SK-N-SH treated with all-trans-retinoic acid at 6 μM for 48 hours (cell line): Measurements from ENCODE around the gene IKZF1.

Experiments
- ATAC-seq: fragments of 200-7000 bp; cut with Tn5 transposase; 3 replicates; pipeline ENCODE4 v1.9.1; 2020; ENCODE audit warnings: mild to moderate bottlenecking, moderate library complexity
- BACH2 ChIP-seq: fragments of 250-450 bp; sonication (Bioruptor Pico); IDR thresholded peaks from 2 replicates; pipeline ENCODE4 v1.9.0; 2021; ENCODE audit warnings: mild to moderate bottlenecking, borderline replicate concordance
- CSDC2 ChIP-seq: fragments of 250-450 bp; sonication (Bioruptor Pico); IDR thresholded peaks from 2 replicates; pipeline ENCODE4 v1.5.0; 2020; ENCODE audit warnings: mild to moderate bottlenecking, moderate library complexity
- ESRRG ChIP-seq: fragments of 250-450 bp; sonication (Bioruptor Pico); IDR thresholded peaks from 2 replicates; pipeline ENCODE4 v1.6.1; 2021; ENCODE audit warnings: mild to moderate bottlenecking
- GLIS3 ChIP-seq: fragments of 250-450 bp; sonication (Bioruptor Pico); IDR thresholded peaks from 2 replicates; pipeline ENCODE4 v1.5.0; 2020; ENCODE audit warnings: mild to moderate bottlenecking, moderate library complexity
- ISL1 ChIP-seq: fragments of 250-450 bp; sonication (Bioruptor Pico); IDR thresholded peaks from 2 replicates; pipeline ENCODE4 v2.1.2; 2022; ENCODE audit warnings: mild to moderate bottlenecking, moderate library complexity
- PPARA ChIP-seq: fragments of 250-450 bp; sonication (Bioruptor Pico); IDR thresholded peaks from 2 replicates; pipeline ENCODE4 v1.5.0; 2020; ENCODE audit warnings: mild to moderate bottlenecking, borderline replicate concordance
- RARB ChIP-seq: fragments of 250-450 bp; sonication (Bioruptor Pico); IDR thresholded peaks from 2 replicates; pipeline ENCODE4 v1.8.0; 2021; ENCODE audit warnings: mild to moderate bottlenecking, moderate library complexity
- SNAI2 ChIP-seq: fragments of 250-450 bp; sonication (Bioruptor Pico); IDR thresholded peaks from 2 replicates; pipeline ENCODE4 v1.5.0; 2020; ENCODE audit warnings: mild to moderate bottlenecking, moderate library complexity
- TCF4 ChIP-seq: fragments of 250-450 bp; sonication (Bioruptor Pico); IDR thresholded peaks from 2 replicates; pipeline ENCODE4 v1.8.0; 2021; ENCODE audit warnings: mild to moderate bottlenecking, moderate library complexity, borderline replicate concordance
- TOX ChIP-seq: fragments of 250-450 bp; sonication (Bioruptor Pico); IDR thresholded peaks from 2 replicates; pipeline ENCODE4 v1.8.0; 2021; ENCODE audit warnings: mild to moderate bottlenecking, moderate library complexity, borderline replicate concordance
- ZC3H10 ChIP-seq: fragments of 250-450 bp; sonication (Bioruptor Pico); IDR thresholded peaks from 2 replicates; pipeline ENCODE4 v1.5.1; 2021; ENCODE audit warnings: mild to moderate bottlenecking, moderate library complexity
- ZFP3 ChIP-seq: fragments of 250-450 bp; sonication (Bioruptor Pico); IDR thresholded peaks from 2 replicates; pipeline ENCODE4 v1.5.0; 2020; ENCODE audit warnings: mild to moderate bottlenecking, moderate library complexity
- ZNF565 ChIP-seq: fragments of 450-650 bp; formaldehyde crosslinking; conservative IDR thresholded peaks from 2 replicates; pipeline ENCODE4 v1.5.0; 2020; ENCODE audit warnings: low read depth, mild to moderate bottlenecking, moderate library complexity
- ZNF70 ChIP-seq: fragments of 450-650 bp; formaldehyde crosslinking; IDR thresholded peaks from 2 replicates; pipeline ENCODE4 v1.5.0; 2020; ENCODE audit warnings: mild to moderate bottlenecking, moderate library complexity
- ZNF8 ChIP-seq: fragments of 450-650 bp; formaldehyde crosslinking; IDR thresholded peaks from 2 replicates; pipeline ENCODE4 v1.5.0; 2020; ENCODE audit warnings: mild to moderate bottlenecking, moderate library complexity
- TF ChIP-seq, protein P1 (sequence below): fragments of 250-450 bp; sonication (Bioruptor Pico); IDR thresholded peaks from 2 replicates; pipeline ENCODE4 v1.5.1; 2021; ENCODE audit warnings: mild to moderate bottlenecking, moderate library complexity
- TF ChIP-seq, protein P2 (sequence below): fragments of 250-450 bp; sonication (Bioruptor Pico); IDR thresholded peaks from 2 replicates; pipeline ENCODE4 v1.8.0; 2020; ENCODE audit warnings: mild to moderate bottlenecking, moderate library complexity, borderline replicate concordance
- TF ChIP-seq, protein P3 (sequence below): fragments of 250-450 bp; sonication (Bioruptor Pico); IDR thresholded peaks from 2 replicates; pipeline ENCODE4 v1.5.0; 2020; ENCODE audit warnings: mild to moderate bottlenecking, moderate library complexity
- TF ChIP-seq, protein P4 (sequence below): fragments of 250-450 bp; sonication (Bioruptor Pico); IDR thresholded peaks from 2 replicates; pipeline ENCODE4 v1.5.1; 2020; ENCODE audit warnings: low read depth, mild to moderate bottlenecking, moderate library complexity

The IKZF1 gene

DNA sequence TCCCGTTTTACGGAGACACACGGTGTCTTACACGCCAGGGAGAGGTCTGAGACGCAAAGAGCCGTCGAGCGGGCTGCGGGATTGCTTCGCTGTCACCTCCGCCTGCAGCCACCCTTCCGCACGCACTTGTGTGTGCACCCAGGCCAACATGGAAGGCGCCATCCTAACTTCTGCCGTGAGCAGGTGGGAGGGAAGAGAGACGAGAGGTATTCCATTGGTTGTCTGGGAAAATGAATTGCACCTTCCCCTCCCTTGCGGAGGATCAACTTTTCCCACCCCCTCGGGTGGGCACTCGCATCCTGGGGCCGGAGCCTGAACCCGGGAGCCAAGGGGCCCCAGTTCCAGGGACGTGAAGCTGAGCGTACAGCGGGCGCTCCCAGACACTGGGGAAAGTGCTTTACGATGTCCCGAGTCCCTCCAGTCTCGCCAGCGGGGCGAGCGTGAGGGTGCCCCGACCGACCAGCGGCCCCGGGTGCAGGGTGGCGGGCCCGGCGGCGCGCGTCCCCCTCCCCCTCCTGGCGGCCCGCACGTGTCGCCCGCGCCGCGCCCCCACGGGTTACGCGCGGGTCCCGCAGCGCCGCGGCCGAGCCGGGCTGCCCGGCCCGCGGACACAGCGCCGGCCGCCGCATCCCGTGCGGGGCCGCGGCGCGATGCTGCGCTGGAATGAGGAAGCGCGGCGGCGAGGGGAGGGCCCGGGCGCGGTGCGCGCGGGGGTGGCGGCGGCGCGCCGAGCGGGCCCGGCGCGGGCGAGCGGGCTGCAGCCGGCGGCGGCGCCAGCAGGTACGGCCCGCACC lies 984 bp upstream of the IKZF1 start:
- TF ChIP-seq, protein P1, sequence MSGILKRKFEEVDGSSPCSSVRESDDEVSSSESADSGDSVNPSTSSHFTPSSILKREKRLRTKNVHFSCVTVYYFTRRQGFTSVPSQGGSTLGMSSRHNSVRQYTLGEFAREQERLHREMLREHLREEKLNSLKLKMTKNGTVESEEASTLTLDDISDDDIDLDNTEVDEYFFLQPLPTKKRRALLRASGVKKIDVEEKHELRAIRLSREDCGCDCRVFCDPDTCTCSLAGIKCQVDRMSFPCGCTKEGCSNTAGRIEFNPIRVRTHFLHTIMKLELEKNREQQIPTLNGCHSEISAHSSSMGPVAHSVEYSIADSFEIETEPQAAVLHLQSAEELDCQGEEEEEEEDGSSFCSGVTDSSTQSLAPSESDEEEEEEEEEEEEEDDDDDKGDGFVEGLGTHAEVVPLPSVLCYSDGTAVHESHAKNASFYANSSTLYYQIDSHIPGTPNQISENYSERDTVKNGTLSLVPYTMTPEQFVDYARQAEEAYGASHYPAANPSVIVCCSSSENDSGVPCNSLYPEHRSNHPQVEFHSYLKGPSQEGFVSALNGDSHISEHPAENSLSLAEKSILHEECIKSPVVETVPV (CRISPR knock-in tag) = no peak
- TF ChIP-seq ZC3H10 (CRISPR knock-in tag) (no peak), TCF4 (CRISPR knock-in tag) (no peak), PPARA (CRISPR knock-in tag) (no peak)
- ATAC-seq = no peak

DNA sequence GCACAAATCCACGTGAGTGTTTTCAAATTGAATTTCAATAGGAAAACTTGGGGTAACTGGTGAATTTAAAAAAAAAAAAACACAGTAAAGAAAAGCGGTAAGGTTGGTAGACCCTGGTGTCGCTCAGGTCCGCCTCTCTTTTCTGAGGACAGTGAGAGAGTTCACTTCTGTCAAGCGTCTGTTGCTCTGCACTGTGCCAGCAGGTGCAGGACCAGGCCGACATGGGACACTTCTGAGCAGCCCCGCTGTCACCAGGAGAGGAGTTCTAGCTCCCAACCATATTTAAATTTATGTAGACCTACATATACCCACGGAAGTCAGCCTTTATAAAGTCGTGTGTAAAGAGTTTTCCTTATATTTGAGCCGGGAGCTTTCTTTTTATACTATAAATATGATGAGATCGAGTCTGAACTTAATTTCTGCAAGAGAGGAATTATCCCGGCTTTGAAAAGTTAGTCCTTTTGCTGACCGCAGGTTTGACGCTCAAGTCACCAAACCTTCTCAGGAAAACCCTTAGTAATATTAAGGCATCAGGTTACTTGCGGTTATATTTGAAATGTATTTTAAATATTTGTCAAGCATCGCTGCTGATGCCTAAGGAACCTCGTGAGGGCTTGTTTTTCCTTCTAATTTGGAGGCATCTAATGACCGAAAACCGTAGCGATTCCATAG lies 531 bp downstream of the IKZF1 start:
- ATAC-seq = no peak
- TF ChIP-seq CSDC2 (CRISPR knock-in tag) = no peak
- no peak for TF ChIP-seq SNAI2 (CRISPR knock-in tag)
- TF ChIP-seq, protein P1 (CRISPR knock-in tag) = no peak
- TF ChIP-seq ZFP3 (CRISPR knock-in tag) = no peak
- TF ChIP-seq, protein P2, sequence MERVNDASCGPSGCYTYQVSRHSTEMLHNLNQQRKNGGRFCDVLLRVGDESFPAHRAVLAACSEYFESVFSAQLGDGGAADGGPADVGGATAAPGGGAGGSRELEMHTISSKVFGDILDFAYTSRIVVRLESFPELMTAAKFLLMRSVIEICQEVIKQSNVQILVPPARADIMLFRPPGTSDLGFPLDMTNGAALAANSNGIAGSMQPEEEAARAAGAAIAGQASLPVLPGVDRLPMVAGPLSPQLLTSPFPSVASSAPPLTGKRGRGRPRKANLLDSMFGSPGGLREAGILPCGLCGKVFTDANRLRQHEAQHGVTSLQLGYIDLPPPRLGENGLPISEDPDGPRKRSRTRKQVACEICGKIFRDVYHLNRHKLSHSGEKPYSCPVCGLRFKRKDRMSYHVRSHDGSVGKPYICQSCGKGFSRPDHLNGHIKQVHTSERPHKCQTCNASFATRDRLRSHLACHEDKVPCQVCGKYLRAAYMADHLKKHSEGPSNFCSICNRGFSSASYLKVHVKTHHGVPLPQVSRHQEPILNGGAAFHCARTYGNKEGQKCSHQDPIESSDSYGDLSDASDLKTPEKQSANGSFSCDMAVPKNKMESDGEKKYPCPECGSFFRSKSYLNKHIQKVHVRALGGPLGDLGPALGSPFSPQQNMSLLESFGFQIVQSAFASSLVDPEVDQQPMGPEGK (CRISPR knock-in tag) = no peak
- TF ChIP-seq, protein P3, sequence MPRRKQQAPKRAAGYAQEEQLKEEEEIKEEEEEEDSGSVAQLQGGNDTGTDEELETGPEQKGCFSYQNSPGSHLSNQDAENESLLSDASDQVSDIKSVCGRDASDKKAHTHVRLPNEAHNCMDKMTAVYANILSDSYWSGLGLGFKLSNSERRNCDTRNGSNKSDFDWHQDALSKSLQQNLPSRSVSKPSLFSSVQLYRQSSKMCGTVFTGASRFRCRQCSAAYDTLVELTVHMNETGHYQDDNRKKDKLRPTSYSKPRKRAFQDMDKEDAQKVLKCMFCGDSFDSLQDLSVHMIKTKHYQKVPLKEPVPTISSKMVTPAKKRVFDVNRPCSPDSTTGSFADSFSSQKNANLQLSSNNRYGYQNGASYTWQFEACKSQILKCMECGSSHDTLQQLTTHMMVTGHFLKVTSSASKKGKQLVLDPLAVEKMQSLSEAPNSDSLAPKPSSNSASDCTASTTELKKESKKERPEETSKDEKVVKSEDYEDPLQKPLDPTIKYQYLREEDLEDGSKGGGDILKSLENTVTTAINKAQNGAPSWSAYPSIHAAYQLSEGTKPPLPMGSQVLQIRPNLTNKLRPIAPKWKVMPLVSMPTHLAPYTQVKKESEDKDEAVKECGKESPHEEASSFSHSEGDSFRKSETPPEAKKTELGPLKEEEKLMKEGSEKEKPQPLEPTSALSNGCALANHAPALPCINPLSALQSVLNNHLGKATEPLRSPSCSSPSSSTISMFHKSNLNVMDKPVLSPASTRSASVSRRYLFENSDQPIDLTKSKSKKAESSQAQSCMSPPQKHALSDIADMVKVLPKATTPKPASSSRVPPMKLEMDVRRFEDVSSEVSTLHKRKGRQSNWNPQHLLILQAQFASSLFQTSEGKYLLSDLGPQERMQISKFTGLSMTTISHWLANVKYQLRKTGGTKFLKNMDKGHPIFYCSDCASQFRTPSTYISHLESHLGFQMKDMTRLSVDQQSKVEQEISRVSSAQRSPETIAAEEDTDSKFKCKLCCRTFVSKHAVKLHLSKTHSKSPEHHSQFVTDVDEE (CRISPR knock-in tag) = no peak
- TF ChIP-seq TOX (CRISPR knock-in tag) = no peak
- no peak for TF ChIP-seq GLIS3 (CRISPR knock-in tag)

DNA sequence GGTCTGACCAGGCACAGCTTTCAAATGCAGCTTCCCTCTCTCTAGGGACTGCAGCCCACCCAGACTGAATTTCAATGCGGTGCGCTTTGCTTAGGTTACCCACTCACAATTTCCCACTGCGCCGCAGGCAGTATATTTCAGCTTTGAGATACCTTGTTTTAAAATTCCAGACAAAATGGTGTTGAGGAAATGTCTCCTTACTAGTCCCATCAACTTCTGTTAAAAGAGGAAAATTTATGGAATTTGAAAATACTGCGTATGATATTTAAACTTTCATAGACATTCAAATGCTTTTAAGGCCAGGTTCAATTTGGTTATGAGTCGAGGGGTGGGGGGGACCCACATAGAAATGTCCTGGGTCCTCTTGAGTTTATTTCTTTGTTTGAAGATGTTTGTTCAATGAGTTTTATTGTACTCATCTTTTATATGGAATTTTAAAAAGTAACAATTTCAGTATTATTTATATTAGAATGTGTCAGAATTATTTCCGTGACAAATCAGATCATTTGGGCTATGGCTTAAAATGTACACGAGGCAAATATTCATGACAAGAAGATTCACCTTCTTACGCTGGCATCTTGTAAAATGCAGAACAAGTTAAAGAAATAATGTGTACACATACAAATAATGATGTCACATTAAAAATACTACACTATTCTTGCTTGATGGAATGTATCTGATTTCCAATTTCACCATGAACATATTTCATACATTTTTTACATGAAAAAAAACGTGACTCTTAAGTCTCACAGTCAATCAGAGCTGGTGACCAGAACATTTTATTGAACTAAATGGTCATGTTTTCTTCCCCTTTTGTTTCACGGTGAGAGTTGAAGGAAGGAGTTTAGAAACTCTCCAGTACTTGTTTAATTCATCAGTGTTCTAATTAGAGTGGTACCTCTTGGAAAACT lies 1.3 kb downstream of the IKZF1 start:
- no peak for ATAC-seq
- TF ChIP-seq ZNF70 (CRISPR knock-in tag) (no peak), TCF4 (CRISPR knock-in tag) (no peak), ZFP3 (CRISPR knock-in tag) (no peak), TOX (CRISPR knock-in tag) (no peak), ZNF565 (no peak), CSDC2 (CRISPR knock-in tag) (no peak), GLIS3 (CRISPR knock-in tag) (no peak), BACH2 (CRISPR knock-in tag) (no peak), ZNF8 (CRISPR knock-in tag) (no peak), PPARA (CRISPR knock-in tag) (no peak), RARB (CRISPR knock-in tag) (no peak), ESRRG (CRISPR knock-in tag) (no peak), SNAI2 (CRISPR knock-in tag) (no peak), ISL1 (CRISPR knock-in tag) (no peak)
- TF ChIP-seq, protein P4, sequence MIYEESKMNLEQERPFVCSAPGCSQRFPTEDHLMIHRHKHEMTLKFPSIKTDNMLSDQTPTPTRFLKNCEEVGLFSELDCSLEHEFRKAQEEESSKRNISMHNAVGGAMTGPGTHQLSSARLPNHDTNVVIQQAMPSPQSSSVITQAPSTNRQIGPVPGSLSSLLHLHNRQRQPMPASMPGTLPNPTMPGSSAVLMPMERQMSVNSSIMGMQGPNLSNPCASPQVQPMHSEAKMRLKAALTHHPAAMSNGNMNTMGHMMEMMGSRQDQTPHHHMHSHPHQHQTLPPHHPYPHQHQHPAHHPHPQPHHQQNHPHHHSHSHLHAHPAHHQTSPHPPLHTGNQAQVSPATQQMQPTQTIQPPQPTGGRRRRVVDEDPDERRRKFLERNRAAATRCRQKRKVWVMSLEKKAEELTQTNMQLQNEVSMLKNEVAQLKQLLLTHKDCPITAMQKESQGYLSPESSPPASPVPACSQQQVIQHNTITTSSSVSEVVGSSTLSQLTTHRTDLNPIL (CRISPR knock-in tag) = no peak
- TF ChIP-seq, protein P3 (CRISPR knock-in tag) = no peak
- TF ChIP-seq, protein P2 (CRISPR knock-in tag) = no peak
